Fibroblast of the aortic adventitia (primary cell): ENCODE results near the gene SLC37A1. TPM values are rescaled to one million over a fixed set of nuclear protein-coding genes. Genes with fewer than 3 reads are reported as not detected.

Source experiments
- DNase-seq: peaks from one replicate; pipeline ENCODE4 v3.0.0-alpha.2; 2010; ENCODE audit warnings: low read depth
- H3K4me3 ChIP-seq: 2 replicates; pipeline ENCODE4 v1.5.1; 2011; ENCODE audit warnings: low read depth, mild to moderate bottlenecking, control low read depth, low read length, moderate library complexity
- total RNA-seq: library from RNA; depleted of rRNA; stranded (reverse); fragments of >200 nt; gene quantifications from 2 replicates; pipeline ENCODE4 v1.2.3, GENCODE V29; 2012; ENCODE audit warnings: low replicate concordance
- TF ChIP-seq, protein P1 (sequence below): IDR thresholded peaks from 2 replicates; pipeline ENCODE4 v1.5.1; 2011; ENCODE audit warnings: mild to moderate bottlenecking, low read length, control low read depth, inconsistent platforms; ENCODE audit not compliant: insufficient read depth

The SLC37A1 gene
- total RNA-seq, 1 donor = 0.27 TPM

DNA sequence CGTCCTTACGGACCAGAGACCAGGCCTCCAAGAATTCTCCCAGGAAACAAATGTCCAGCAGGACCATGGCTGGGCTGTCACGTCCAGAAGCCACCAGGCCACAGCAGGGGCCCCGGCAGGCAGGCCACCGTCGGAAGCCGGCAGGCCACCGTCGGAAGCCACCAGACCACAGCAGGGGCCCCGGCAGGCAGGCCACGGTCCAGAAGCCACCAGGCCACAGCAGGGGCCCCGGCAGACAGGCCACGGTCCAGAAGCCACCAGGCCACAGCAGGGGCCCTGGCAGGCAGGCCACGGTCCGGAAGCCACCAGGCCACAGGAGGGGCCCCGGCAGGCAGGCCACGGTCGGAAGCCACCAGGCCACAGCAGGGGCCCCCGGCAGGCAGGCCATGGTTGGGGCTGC lies 72.8 kb downstream of the SLC37A1 start:
- H3K4me3 ChIP-seq = no peak overlapping the region
- DNase-seq = no peak
- TF ChIP-seq, protein P1, sequence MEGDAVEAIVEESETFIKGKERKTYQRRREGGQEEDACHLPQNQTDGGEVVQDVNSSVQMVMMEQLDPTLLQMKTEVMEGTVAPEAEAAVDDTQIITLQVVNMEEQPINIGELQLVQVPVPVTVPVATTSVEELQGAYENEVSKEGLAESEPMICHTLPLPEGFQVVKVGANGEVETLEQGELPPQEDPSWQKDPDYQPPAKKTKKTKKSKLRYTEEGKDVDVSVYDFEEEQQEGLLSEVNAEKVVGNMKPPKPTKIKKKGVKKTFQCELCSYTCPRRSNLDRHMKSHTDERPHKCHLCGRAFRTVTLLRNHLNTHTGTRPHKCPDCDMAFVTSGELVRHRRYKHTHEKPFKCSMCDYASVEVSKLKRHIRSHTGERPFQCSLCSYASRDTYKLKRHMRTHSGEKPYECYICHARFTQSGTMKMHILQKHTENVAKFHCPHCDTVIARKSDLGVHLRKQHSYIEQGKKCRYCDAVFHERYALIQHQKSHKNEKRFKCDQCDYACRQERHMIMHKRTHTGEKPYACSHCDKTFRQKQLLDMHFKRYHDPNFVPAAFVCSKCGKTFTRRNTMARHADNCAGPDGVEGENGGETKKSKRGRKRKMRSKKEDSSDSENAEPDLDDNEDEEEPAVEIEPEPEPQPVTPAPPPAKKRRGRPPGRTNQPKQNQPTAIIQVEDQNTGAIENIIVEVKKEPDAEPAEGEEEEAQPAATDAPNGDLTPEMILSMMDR = no peak

DNA sequence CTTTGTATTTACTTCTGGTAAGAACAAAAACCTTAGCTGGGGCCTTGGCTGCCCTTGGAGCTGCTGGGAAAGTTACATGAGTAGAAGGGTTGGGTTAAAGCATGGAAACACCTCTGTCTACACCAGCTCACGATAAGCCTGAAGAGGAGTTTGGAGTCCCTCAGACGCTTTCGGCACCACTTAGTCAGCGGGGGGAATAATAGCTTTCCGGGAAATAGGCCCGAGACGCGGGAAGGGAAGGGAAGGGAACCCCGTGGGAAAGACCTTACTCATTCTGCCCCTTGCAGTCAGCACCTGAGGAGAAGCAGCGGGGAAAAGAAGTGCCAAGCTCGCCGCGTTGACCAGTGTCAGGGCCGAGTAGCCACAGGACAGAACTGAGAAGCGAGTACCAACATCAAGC lies 73.4 kb downstream of the SLC37A1 start:
- DNase-seq = no peak
- H3K4me3 ChIP-seq = no peak overlapping the region
- TF ChIP-seq, protein P1 = no peak

DNA sequence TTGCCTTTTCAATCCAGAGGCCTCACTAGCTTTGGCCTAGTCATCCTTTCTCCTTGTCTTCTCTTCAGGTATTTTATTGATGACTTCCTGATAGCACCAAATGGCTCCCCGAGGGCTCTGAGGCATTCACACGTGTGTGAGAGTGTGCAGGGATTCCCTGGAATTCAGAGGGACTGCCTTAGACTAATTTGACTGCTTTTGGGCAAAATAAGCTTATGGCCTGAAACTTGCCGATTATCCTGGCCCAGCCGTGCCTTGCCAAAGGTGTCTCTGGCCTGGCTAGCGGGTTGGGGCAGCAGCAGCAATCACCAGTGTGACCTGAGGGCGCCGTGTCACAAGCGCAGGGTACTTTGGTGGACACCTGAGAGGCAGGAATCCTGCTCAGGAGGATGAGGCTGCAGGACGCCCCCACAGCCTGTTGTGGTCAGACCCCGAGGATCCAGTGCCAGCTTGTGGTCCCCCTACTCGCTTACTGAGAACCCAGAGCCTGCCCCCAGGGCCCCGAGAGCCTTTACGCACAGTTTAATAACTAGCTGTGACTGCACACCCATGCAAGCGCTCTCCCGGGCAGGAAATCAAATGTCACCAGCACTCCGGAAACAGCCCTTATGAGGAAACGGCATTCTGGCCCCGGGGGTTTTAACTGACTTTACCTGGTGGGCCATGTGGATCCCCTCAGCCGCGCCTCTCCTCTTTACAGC lies 76.9 kb downstream of the SLC37A1 start:
- TF ChIP-seq, protein P1 = no peak
- no peak overlapping the region for H3K4me3 ChIP-seq
- DNase-seq = no peak

DNA sequence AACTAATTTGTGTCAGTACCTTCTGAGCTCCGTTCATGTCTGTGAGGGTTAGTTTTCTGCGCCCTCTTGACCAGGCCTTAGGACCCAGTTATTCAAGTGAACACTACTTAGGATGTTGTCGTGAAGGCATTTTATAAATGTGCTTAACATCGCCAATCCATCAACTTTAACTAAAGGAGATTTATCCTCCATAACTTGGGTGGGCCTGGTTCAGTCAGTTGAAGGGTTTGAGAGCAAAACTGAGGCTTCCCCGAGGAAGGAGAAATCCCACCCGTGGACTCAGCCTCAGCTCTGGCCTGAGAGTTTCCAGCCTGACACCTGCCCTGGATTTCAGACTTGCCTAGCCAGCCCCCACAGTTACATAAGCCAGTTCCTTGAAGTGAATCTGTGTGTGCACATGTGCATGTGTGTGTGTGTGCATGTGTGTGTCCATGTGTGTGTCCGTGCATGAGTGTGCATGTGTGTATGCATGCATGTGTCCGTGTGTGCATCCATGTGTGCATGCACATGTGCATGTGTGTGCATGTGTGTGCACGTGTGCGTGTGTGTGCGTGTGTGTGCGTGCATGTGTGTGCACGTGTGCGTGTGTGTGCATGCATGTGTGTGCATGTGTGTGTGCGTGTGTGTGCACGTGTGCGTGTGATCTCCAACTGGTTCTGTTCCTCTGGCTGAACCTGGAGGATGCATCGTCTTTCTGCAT lies 77.7 kb downstream of the SLC37A1 start:
- DNase-seq = no peak
- H3K4me3 ChIP-seq = no peak overlapping the region
- TF ChIP-seq, protein P1 = no peak

DNA sequence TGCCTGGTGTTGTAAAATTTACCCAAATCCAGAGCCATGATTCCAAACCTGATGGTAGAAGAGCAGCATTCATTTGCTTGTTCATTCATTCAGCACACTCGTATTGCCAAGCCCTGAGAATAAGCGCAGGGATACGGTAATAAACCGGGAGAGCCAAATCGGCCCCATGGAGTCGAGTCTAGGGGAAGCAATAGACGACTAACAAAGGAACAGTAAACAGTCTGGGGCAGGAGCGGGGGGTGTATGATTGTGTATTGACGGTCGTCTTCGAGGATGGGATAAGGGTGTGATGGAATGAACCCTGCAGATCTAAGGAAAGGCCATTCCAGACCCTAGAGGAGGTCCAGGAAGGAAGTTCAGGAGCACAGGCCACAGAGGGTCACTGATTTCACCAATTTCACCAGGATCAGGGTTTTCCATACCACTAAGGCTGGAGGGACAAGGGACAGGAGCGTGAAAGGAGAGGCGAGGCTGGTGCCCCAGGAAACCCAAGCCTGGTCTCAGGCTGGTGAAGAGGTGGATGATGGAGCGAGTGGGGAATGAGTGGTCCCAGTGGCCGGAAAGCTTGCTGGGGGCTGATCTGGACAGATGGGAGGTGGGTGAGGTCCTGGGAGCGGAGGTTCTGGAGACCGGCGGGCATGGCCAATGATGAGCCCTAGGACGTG lies 78.6 kb downstream of the SLC37A1 start:
- TF ChIP-seq, protein P1 = no peak
- no peak overlapping the region for H3K4me3 ChIP-seq
- DNase-seq = no peak

DNA sequence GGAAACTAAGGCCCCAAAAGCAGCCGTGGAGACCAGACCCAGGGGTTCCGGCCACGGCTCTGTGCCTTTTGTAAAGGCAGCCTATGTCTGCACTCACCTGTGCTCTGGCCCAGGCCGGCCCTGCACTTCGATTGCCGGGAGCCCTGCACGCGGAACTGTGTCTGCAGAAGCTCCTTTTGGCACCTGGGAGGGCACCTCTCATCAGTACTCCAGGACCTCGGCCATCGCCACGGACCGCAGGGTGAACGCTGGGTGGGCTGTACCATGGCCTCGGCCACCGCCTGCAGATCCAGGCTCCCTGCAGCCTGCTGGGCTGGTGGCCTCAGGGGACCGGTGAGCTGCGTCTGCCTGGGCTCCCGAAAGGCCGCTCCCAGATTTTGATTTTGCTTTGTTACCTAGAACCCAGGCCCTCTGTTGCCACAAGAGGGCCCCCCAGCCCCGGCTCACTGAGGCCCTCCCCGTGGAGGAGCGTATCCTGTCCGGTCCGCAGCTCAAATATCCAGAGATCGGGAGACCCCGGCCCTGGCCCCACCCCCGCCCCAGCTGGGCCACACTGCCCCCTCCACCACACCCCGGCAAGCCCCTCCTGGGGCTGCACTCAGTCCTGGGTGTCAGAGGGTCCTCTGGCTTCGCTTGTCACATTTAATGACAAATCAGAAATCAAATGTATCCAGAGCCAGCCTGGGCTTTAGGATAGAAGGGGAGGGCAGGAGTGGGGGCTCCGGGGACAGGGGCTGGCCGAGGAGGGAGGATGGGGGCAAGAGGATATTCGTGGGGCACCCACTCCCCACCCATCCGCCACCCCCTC lies 79.6 kb downstream of the SLC37A1 start:
- peak; percentile 28 for DNase-seq
- H3K4me3 ChIP-seq = no peak overlapping the region
- TF ChIP-seq, protein P1 = peak; percentile 69
